ENCODE results near the gene CLNK.
"Not testable (repeated sequence)": the region's sequence is repeated elsewhere in the genome, so short reads cannot be mapped to it uniquely, and the experiment has no call there.

Gene CLNK

DNA sequence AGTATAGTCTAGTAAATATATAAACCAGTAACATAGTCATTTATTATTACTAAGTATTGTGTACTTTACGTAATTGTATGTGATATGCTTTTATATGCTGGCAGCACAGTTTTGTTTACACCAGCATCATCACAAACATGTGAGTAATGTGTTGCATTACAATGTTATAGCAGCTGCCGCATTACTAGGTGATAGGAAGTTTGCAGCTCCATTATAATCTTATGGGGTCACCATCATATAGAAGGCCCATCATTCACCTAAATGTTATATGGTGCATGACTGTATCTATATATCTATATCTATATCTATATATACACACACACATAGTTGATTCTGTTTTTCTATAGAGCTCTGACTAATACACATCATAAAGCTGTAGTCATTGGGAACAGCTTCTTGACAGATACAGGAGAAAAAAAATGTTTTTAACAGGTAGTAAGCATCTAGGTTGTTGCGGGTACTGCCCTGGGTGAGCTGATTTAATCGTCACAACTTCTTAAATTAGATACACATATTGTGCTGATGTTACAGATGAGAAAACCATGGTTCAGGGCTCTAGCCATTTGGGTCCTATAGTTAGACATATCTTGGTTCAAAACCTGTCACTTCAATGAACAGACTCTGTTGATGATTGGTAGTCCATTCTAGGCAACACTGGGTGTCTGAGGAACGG, 77.9 kb downstream of the CLNK start:
- DNase-seq, result no peak

DNA sequence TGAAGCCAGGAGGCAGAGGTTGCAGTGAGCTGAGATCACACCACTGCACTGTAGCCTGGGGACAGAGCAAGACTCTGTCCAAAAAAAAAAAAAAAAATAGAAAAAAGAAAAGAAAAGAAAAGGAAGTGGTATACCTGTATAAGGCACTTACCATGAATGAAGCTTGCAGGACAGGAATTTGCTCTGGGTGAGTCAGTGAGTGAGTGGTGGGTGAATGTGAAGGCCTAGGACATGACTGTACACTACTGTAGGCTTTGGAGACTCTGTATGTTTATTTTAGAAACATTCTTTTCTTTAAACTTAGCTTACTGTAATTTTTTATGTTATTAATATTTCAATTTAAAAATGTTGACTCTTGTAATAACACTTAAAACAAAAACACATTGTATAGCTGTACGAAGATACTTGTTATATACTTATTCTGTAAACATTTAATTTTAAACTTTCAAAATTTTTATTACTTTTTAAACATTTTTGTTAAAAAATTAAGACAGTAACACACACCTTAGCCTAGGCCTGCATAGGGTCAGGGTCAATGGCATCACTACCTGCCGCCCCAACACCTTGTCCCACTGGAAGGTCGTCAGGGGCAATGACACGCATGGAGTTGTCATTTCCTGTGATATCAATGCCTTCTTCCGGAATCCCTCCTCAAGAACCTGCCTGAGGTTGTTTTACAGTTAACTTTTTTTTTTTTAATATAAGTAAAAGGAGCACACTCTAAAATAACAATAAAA, 78.7 kb downstream of the CLNK start:
- DNase-seq, result no peak

DNA sequence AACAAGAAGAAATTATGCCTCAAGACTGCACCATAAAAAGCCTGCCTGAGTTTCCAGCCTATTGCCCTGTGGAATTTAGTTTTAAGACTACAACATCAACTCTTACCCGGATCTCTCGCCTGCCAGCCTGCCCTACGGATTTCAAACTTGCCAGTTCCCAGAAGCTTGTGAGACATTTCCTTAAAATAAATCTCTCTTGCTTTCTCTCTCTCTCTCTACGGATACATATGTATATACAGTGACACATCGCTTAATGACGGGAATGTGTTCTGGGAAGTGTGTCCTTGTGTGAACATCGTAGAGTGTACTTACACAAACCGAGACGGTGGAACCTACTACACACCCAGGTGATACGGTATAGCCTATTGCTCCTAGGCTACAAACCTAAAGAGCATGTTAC, 79.5 kb downstream of the CLNK start:
- no peak for DNase-seq

DNA sequence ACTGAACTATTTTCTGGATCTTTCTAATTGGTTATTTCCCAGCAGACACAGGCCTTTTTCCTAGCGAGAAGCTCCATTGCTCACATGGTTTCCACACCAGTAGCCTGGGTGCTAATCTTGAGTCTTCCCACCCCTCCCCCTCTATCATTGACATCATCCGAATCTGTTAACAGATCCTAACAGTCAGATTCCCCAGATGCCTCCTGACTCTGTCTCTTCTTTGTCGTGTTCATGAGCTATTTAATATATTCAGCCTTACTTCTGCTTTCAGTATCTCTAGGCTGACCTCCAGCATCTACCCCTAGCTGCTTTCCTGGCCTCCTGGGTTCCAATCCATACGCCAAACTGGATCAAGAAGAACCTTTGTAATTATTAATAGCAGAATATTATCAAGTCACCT, 85.0 kb downstream of the CLNK start:
- DNase-seq, result no peak

DNA sequence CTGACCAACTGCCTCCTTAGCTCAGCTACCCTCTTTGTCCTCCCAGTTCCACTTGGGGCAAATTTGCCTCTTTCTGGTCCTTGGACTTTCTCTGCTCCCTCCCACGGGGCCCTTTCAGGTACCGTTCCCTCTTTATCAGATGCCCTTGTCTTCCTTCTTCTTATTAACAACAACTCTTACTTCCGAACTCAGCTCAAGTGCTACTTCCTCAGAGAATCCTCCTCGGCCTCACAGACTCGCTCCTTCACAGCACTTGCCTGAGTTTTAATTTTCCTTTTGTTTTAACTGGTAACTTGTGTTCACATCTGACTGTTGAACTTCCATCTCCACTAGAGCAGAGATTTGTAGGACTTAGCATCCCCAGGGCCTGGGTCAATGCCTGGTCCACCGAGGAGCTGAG, 85.7 kb downstream of the CLNK start:
- no peak for DNase-seq

DNA sequence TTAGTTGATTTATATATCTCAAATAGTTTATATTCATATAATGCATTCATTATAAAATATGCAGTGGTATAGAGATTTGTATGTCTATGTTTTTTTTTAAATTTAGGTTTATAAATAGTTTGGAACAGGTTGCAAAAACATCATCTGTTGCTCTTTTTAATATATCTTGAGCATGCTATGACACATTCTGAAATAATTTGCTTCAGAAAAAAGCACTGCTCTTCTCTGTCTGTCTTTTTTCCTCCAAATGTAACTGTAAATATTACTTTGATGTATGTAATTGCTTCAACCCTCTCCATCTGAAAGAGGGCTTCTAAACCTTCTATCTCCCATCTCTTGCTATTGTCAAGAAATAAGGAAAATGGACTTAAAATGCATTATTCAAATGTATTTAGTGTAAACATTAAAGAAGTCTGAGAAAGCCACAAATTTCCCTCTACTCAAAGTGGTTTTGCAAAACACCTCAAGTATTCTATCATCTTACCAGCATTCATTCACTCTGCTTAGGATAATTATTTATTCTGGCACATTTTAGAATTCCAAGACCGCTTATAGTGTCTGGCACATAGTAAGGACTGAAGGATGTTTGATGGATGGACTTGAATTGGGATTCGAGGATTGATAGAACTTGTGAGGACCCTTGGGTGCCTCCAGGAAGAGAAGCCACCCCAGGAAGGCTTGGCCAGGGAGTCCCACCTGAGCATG, 87.8 kb downstream of the CLNK start:
- DNase-seq, result no peak

- DNase-seq, result no peak
Observed at GRCh38 chr4:10593130-10593529, 91.4 kb downstream of the CLNK start.

DNA sequence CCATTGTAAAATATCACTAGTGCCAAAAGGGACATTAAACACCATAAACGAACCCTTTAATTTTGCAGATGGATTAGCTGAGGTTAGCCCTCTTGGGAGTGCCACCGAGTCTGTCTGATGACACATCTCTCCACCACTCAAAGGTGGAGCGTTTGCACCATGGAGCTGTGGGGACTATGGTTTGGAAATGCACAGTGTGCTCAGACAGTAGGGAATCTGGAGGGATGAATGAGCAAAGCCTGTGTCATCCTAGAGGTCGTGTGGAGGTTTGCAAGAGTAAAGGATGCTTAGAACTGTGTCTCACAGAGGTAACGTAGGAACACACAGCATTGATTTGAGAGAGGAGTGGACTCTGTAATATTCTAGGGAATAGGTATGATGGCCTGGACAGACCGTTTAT, 93.7 kb downstream of the CLNK start:
- no peak for DNase-seq

GRCh38 chr4:10589799-10590198, 94.8 kb downstream of the CLNK start:
- DNase-seq, result no peak

GRCh38 chr4:10589321-10589720, 95.2 kb downstream of the CLNK start:
- no peak for DNase-seq

DNA sequence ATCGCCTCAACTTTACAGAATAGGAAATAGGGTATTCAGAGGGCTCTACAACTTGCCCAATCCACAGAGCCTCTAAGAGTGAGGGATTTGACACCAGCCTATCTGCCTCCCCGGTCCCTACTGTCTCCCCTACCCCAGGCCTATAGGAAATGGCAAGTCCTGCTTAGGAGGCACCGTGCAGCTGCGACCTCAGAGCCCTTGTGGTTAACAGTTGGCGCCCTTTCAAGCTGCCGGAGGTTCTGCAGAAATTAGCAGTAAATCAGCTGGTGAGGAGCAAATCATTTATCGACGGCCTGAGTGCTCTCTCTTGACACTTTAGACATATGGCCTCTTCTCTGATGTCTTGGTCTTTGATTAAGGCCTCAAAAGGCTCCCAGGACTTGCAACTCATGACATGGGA, 96.9 kb downstream of the CLNK start:
- DNase-seq, result no peak

GRCh38 chr4:10587296-10587695, 97.3 kb downstream of the CLNK start:
- DNase-seq, result no peak

DNA sequence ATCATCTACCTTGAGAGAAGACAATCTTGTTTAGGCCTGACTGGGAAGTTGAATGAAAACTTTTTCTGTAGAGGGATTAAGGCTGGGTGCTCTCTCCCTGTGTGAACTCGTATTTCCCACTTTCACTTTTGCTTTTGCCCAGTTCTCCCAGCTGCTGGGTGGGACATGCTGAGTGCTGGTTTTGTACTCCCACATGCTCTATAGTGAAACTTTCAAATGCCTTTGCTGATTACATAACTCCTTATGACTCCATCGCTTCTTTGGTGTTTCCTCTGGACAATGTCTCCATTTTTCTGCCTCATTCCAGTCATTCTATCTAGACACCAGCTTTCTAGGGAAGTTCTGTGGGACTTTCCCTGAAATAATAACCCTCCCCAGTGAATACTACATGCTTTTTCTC, 100.5 kb downstream of the CLNK start:
- no peak for DNase-seq

GRCh38 chr4:10582951-10583350, 101.6 kb downstream of the CLNK start:
- no peak for DNase-seq

DNA sequence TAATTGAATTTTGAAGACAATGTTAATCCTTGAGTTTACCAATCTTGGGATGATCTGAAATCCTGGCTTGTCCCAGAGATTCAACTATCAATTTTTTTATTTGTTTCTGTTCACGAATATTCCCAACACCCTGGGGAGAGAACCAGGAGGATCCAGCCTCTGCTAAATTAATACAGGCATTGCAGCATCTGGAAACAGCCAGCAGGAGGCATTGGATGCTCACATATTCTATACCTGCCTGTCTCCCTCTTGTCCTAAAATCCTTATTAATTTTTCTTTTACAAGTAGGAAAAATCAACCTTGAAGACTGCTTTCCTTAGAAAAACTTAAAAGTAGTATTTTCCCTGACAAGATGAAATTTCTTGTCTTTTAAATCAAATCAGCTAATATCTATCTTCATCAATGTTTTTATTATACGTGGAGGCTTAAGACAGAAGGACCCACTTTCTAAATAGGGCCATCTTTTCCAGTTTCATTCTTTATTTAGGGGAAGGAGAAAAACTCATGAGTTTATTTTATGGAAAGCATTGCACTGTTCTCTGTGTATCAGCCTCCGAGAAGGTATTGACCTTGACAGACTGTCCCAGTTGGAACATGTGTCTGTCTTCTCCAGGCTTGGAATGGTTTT, 102.4 kb downstream of the CLNK start:
- DNase-seq, result no peak

DNA sequence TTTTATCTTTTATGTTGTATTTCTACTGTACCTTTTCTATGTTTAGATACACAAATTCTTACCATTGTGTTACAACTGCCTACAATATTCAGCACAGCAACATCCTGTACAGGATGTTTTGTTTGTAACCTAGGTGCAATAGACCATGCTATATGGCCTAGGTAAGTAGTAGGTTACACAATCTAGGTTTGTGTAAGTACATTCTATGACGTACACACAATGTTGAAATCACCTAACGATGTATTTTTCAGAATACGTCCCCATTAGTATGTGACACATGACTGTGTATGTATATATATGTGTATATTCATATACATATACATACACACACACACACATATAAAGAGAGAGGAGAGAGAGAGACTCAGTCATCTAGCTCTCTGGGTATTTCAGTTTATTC, 103.5 kb downstream of the CLNK start:
- no peak for DNase-seq

GRCh38 chr4:10579648-10580047, 104.9 kb downstream of the CLNK start:
- no peak for DNase-seq

DNA sequence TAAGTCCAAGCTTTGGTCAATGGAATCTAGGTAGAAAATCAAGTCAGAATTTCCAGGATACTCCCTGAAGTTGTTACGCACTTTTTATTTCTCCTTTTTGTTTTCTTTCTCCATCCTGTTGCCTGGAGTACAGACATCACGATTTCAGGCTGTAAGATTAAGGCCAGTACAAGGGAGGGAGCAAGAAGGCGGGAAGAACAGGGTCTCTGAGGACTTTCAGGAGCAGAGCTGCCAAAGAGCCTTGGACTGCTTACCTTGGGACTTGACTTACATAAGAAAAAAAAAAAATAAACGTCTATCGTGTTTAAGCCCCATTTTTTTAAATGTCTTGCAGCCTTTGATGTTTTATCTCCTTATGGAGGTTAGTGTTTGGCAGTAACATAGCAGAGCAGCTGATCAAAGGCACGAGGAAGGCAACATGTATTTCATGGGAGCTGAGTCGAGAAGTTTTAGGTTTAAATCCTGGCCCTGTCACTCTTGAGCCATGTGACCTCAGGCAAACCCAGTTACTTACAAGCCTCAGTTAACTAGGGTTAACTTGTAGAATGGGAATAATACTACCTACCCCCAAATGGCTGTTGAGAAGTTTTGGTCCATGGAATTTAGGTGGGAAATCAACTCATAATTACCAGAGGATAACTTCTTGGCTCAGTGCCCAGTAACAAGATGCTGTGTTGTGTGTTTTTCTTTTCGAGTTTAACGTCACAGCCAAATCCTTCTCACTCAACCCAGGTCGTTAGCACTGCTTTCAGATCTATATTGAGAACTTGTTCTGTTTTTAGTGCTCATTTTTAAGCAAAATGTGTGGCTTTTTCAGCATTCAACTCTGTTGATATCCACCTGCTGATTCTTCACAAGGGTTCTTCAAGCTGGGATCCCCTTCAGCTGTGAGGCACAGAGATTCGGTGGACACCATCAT, 106.8 kb downstream of the CLNK start:
- DNase-seq, result no peak

DNA sequence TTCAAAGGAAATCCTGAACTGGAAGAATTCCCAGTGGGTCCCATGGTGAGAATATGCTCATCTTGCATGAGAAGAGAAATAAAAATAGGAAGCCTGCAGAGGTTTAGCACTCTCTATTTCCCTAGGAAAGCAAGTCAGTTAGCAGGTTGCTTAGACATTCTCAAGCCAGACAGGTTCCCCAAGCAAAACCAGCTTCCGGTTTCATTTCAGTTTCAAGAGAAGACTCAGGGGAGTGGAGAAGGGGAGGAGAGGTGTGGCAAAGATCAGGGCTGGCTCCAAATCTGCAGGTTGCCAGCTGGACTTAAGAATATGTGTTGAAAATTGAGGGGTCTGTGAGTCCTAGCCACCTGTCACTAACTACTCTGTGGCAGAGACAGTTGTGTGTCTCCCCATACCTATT, 107.5 kb downstream of the CLNK start:
- DNase-seq, result no peak

DNA sequence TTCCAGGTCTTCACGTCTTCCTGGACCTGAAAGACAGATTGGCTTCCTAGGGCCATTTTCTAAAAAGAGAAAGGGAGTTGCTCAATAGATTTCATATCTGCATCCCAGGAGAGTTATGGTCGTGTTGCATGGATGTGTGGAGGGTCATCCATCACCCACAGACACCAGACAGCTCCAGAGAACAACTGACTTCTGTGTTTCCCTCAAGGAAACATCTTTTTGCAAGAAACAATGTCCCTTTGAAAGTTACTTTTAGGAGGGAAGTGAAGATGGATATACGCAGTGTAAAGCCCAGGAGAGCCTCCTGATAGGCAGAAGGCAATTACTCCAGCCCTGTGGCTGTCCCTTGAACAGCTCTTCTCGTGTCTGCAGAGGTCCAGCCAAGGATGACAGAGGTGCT, 108.3 kb downstream of the CLNK start:
- DNase-seq, result no peak

GRCh38 chr4:10575414-10575813, 109.2 kb downstream of the CLNK start:
- DNase-seq, result no peak

GRCh38 chr4:10574553-10574952, 110.0 kb downstream of the CLNK start:
- DNase-seq, result not testable (repeated sequence)

DNA sequence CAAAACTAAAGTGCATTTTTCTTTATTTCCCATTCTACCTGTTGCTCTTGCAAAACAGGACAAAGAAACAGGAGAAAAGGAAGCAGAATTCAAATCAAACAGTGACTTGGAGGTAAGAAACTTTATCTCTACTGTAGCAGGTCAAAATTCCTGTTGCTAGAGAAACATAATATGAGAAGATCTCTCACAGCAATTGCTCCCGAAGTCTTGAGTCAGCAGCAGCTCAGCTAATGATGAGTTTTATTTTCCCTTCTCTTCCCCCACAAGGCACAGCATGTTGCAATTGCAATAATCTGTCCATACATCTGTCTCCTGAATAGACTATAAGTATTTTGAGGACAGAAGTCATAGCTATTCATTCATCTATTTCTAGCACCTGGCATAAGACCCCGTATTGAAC, 112.7 kb downstream of the CLNK start:
- no peak for DNase-seq

All from SHP77 (cell line).